ENCODE measurements around the gene SFMBT1. TPM values are rescaled to one million over a fixed set of nuclear protein-coding genes. Genes with fewer than 3 reads are reported as not detected.

SFMBT1 gene
- total and polyA plus RNA-seq, 2 experiments from 2014 or later, result 5.3 to 24.0 TPM

GRCh38 chr3:53079791-53080555, 34.1 kb upstream of the SFMBT1 start:
- Mint-ChIP-seq H3K36me3 (ENCODE audit: low read depth) (no peaks in the 10 kb centered on the region), H3K27me3 (ENCODE audit: insufficient read depth, low read depth, poor library complexity) (peaks cover 7% of the 10 kb centered on the region), H3K27ac (no peak overlapping the region), H3K4me3 (no peak overlapping the region), H3K9me3 (no peaks in the 10 kb centered on the region), H3K4me1 (no peaks in the 10 kb centered on the region)
- TF ChIP-seq NANOG (IDR thresholded peaks at IDR 0.05; ENCODE audit: borderline replicate concordance), result no peak
- TF ChIP-seq ZNF114 (CRISPR knock-in tag; IDR thresholded peaks at IDR 0.05), result no peak
- no peak for TF ChIP-seq EZH2 (IDR thresholded peaks at IDR 0.05; ENCODE audit: low read depth, unreplicated experiment)
- no peak for TF ChIP-seq POLR2AphosphoS5 (IDR thresholded peaks at IDR 0.05; ENCODE audit: low read depth)
- no peak for TF ChIP-seq CTCF (conservative IDR thresholded peaks at IDR 0.05; ENCODE audit: low read depth in 2 of 2)
- TF ChIP-seq STAT1 (IDR thresholded peaks at IDR 0.05; ENCODE audit: unreplicated experiment), result no peak
- TF ChIP-seq CREB1 (CRISPR knock-in tag; IDR thresholded peaks at IDR 0.05; ENCODE audit: low read depth), result no peak
- no peak for TF ChIP-seq ETS1 (IDR thresholded peaks at IDR 0.05)
- TF ChIP-seq REST (IDR thresholded peaks at IDR 0.05; ENCODE audit: unreplicated experiment), result no peak
- no peak for TF ChIP-seq ZNF331 (CRISPR knock-in tag; IDR thresholded peaks at IDR 0.05; ENCODE audit: low read depth)
- no peak for TF ChIP-seq JUNB (IDR thresholded peaks at IDR 0.05; ENCODE audit: unreplicated experiment)
- no peak for TF ChIP-seq ZNF462 (CRISPR knock-in tag; IDR thresholded peaks at IDR 0.05)
- TF ChIP-seq EZH2phosphoT487 (IDR thresholded peaks at IDR 0.05; ENCODE audit: unreplicated experiment), result no peak
- no peak overlapping the region for H3K27ac ChIP-seq (ENCODE audit: low read depth)
- no peaks in the 10 kb centered on the region for H3F3A ChIP-seq (replicated peaks; ENCODE audit: low read depth)
- H2AFZ ChIP-seq, result no peak overlapping the region
- no peaks in the 10 kb centered on the region for H3K36me3 ChIP-seq (ENCODE audit: insufficient read depth)
- no peaks in the 10 kb centered on the region for H3K79me2 ChIP-seq (replicated peaks; ENCODE audit: insufficient read depth)
- DNase-seq (ENCODE audit: low spot score) (no peak), ATAC-seq (no peak)
- no peaks in the 10 kb centered on the region for H3K27me3 ChIP-seq (ENCODE audit: insufficient read depth)
- H3K4me2 ChIP-seq, result no peak overlapping the region
- H3K4me1 ChIP-seq (ENCODE audit: insufficient read depth), result no peaks in the 10 kb centered on the region
- no peak overlapping the region for H3K4me3 ChIP-seq
- no peaks in the 10 kb centered on the region for H3K9me2 ChIP-seq (ENCODE audit: insufficient read depth)
- no peaks in the 10 kb centered on the region for H4K20me1 ChIP-seq (replicated peaks; ENCODE audit: insufficient read depth)

Data from GM23338 (cell line).